PC-9 (cell line): ENCODE results near the gene FATE1.

Source experiments
- CTCF ChIP-seq: fragments of 200-600 bp; sonication (generic); conservative IDR thresholded peaks from 2 replicates; pipeline ENCODE4 v1.6.1; 2017; ENCODE audit warnings: mixed run types, antibody characterized with exemption, mild to moderate bottlenecking, moderate library complexity
- EZH2 ChIP-seq: fragments of 200-600 bp; sonication (generic); IDR thresholded peaks from 2 replicates; pipeline ENCODE4 v1.8.0; 2017; ENCODE audit warnings: antibody characterized with exemption, low read depth

- TF ChIP-seq CTCF (no peak), EZH2 (no peak)
Measured at GRCh38 chrX:151711154-151711553, 4.7 kb upstream of the FATE1 start.
